ENCODE measurements around the gene TRMT11. TPM values are rescaled to one million over a fixed set of nuclear protein-coding genes. Genes with fewer than 3 reads are reported as not detected.
A peak's percentile ranks its signal among the peaks of the same experiment; 100 is the strongest.

TRMT11 gene
- total RNA-seq, 2 donors from 2014 or later, result 23.7 to 47.2 TPM

GRCh38 chr6:126071000-126071647 is 84.8 kb downstream of the TRMT11 start:
- H3K27me3 Mint-ChIP-seq, result no peaks in the 10 kb centered on the region
- no peaks in the 10 kb centered on the region for H3K4me1 Mint-ChIP-seq (ENCODE audit: low read depth in 2 of 2)
- H3K36me3 Mint-ChIP-seq, result no peaks in the 10 kb centered on the region
- no peak overlapping the region for H3K4me3 Mint-ChIP-seq
- DNase-seq (ENCODE audit: low spot score) (no peak), ATAC-seq (no peak)
- H3K9me3 Mint-ChIP-seq, result no peaks in the 10 kb centered on the region
- H3K27ac Mint-ChIP-seq, result peak overlapping the region in 1 of 2 donors; percentile 28

DNA sequence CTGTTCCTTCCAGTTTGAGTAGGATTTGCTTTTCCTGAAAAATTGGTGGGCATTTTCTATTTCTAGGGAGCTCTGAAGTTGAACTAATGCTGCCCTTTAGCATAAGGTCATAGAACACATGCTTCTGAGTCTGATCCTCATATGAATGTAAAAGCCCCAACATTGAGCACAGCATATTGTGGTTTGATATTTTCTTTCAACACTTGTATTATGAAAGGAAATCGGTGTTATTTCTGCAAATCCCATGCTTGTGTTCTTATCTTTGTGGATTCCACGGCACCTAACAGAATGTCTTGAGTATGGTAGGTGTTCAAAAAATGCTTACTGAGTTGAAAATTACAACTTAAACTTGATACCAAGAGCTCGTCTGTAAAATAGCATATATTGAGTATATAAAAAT is 85.8 kb downstream of the TRMT11 start:
- Mint-ChIP-seq H3K4me1 (ENCODE audit: low read depth in 2 of 2) (no peaks in the 10 kb centered on the region), H3K27ac (no peak overlapping the region), H3K4me3 (no peak overlapping the region), H3K9me3 (no peaks in the 10 kb centered on the region), H3K36me3 (no peaks in the 10 kb centered on the region), H3K27me3 (no peaks in the 10 kb centered on the region)
- ATAC-seq (no peak), DNase-seq (ENCODE audit: low spot score) (no peak)

- no peaks in the 10 kb centered on the region for H3K36me3 Mint-ChIP-seq
Measured at GRCh38 chr6:126072834-126073233, 86.5 kb downstream of the TRMT11 start.

GRCh38 chr6:126075335-126076071 is 89.2 kb downstream of the TRMT11 start:
- DNase-seq (ENCODE audit: low spot score), result no peak
- Mint-ChIP-seq H3K27me3 (no peaks in the 10 kb centered on the region), H3K36me3 (no peaks in the 10 kb centered on the region), H3K27ac (no peak overlapping the region), H3K4me1 (ENCODE audit: low read depth in 2 of 2) (no peaks in the 10 kb centered on the region), H3K4me3 (no peak overlapping the region), H3K9me3 (no peaks in the 10 kb centered on the region)
- ATAC-seq, result no peak

More at GRCh38 chr6:126072834-126073233, 86.5 kb downstream of the TRMT11 start:
- ATAC-seq (no peak), DNase-seq (ENCODE audit: low spot score) (no peak)
- no peaks in the 10 kb centered on the region for H3K9me3 Mint-ChIP-seq
- no peaks in the 10 kb centered on the region for H3K27me3 Mint-ChIP-seq
- H3K27ac Mint-ChIP-seq, result no peak overlapping the region
- no peaks in the 10 kb centered on the region for H3K4me1 Mint-ChIP-seq (ENCODE audit: low read depth in 2 of 2)
- no peak overlapping the region for H3K4me3 Mint-ChIP-seq

- H3K27ac Mint-ChIP-seq, result no peak overlapping the region
- DNase-seq (ENCODE audit: low spot score), result no peak
- no peaks in the 10 kb centered on the region for H3K9me3 Mint-ChIP-seq
- no peaks in the 10 kb centered on the region for H3K4me1 Mint-ChIP-seq (ENCODE audit: low read depth in 2 of 2)
- no peaks in the 10 kb centered on the region for H3K36me3 Mint-ChIP-seq
- H3K27me3 Mint-ChIP-seq, result no peaks in the 10 kb centered on the region
- ATAC-seq, result no peak
- H3K4me3 Mint-ChIP-seq, result no peak overlapping the region
Measured at GRCh38 chr6:126076992-126077664, 90.8 kb downstream of the TRMT11 start.

DNA sequence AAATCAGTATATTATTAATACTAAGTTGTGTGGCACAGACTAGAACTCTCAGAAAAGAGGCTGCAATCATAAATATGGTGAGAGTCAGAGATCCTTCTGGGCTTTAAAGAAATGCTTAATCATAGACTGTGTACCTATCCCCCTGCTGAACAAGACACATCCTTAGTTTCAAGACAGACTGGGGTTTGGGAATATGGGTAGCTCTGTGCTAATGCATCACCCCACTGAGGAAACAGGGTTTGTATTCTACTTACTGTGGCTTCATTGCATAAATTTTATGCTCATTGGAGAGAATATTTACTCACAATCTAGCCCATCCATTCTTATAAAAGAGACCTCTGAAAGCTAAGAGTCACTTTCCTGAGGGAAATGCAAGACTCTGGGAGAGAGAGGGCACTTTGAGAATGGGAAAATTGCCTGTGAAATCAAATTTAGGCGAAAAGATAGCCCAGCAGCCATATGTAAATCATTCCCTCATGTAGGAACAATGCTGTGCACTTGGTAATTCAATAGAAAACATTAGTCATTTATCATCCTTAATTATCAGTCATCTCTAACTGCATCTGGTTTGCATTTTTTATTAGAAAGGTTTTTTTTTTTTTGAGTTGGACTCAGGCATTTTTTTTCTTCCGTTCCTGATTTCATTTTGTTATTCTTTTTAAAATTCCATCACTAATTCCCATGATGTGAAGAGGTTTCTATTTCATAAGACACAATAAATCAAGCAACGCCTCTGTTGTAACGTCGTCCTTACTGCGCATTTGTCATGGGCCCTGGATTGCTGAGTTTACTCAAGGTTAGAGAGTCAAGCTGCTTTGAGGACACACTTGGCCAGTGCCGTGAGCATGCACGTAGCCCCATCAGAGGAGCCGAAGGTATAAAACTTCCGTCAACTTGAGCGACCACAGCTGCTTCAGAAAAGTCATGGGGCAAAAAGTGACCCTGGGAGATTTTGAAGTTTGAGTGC is 91.8 kb downstream of the TRMT11 start:
- no peaks in the 10 kb centered on the region for H3K36me3 Mint-ChIP-seq
- ATAC-seq (no peak), DNase-seq (ENCODE audit: low spot score) (no peak)
- no peaks in the 10 kb centered on the region for H3K27me3 Mint-ChIP-seq
- no peaks in the 10 kb centered on the region for H3K4me1 Mint-ChIP-seq (ENCODE audit: low read depth in 2 of 2)
- H3K4me3 Mint-ChIP-seq, result no peak overlapping the region
- no peaks in the 10 kb centered on the region for H3K9me3 Mint-ChIP-seq
- no peak overlapping the region for H3K27ac Mint-ChIP-seq

GRCh38 chr6:126083875-126084274 is 97.5 kb downstream of the TRMT11 start:
- H3K27me3 Mint-ChIP-seq, result no peaks in the 10 kb centered on the region
- DNase-seq (ENCODE audit: low spot score), result no peak
- H3K4me1 Mint-ChIP-seq (ENCODE audit: low read depth in 2 of 2), result peaks cover 0 to 9% of the 10 kb centered on the region in 2 donors
- H3K36me3 Mint-ChIP-seq, result peaks cover 4% of the 10 kb centered on the region
- ATAC-seq, result no peak
- no peak overlapping the region for H3K27ac Mint-ChIP-seq
- H3K9me3 Mint-ChIP-seq, result no peaks in the 10 kb centered on the region
- no peak overlapping the region for H3K4me3 Mint-ChIP-seq

- no peak overlapping the region for H3K27ac Mint-ChIP-seq
- H3K9me3 Mint-ChIP-seq, result no peaks in the 10 kb centered on the region
- H3K4me3 Mint-ChIP-seq, result no peak overlapping the region
- H3K27me3 Mint-ChIP-seq, result no peaks in the 10 kb centered on the region
- ATAC-seq (no peak), DNase-seq (ENCODE audit: low spot score) (no peak)
- peaks cover 0 to 9% of the 10 kb centered on the region in 2 donors for H3K4me1 Mint-ChIP-seq (ENCODE audit: low read depth in 2 of 2)
- H3K36me3 Mint-ChIP-seq, result peaks cover 4% of the 10 kb centered on the region
Measured at GRCh38 chr6:126086560-126086959, 100.2 kb downstream of the TRMT11 start.

Other genes with a start within 250 kb of the TRMT11 start
- under 1 TPM in 1 of 2 donors, not detected in 1; 0.10 TPM for gene HEY2, start 236.9 kb upstream of the TRMT11 start, total RNA-seq
- gene NCOA7, start 195.6 kb upstream of the TRMT11 start, total RNA-seq, result 10 to 100 TPM; 41.4 to 63.9 TPM
- gene HINT3, start 29.8 kb upstream of the TRMT11 start, total RNA-seq, result 10 to 100 TPM in 1 of 2 donors, 1 to 10 TPM in 1; 8.1 to 12.4 TPM